Smooth muscle cell of the umbilical artery (primary cell): ENCODE results near the gene AGPAT4. TPM values are rescaled to one million over a fixed set of nuclear protein-coding genes. Genes with fewer than 3 reads are reported as not detected.

ENCODE experiments used
- total RNA-seq: library from RNA; depleted of rRNA; stranded (reverse); fragments of >200 nt; gene quantifications from 2 replicates; pipeline ENCODE4 v1.2.3, GENCODE V29; 2014

The AGPAT4 gene
- total RNA-seq: 6.4 and 19.3 TPM in 2 replicates

GRCh38 chr6:161273752-161274487 is at the start of gene AGPAT4:
AGPAT4 (minus strand) TSS chr6:161274061; CDS start chr6:161232213, 41,848 bp downstream.

